HL-60 (cell line): ENCODE measurements around the gene CEP350.

Experiments
- DNase-seq, 2 experiments: peaks; one replicate each; pipeline ENCODE4 v3.0.0-alpha.2; 2010 to 2020; ENCODE audit warnings: low read depth in 1 of 2, low spot score in 1 of 2
- H3K27ac ChIP-seq: fragments of 250-450 bp; sonication (Bioruptor Pico); replicated peaks from 2 replicates; pipeline ENCODE4 v1.5.1; 2020; ENCODE audit warnings: mild to moderate bottlenecking, moderate library complexity
- H3K27me3 ChIP-seq: fragments of 250-450 bp; sonication (Bioruptor Pico); 2 replicates; pipeline ENCODE4 v1.5.1; 2021; ENCODE audit warnings: mild to moderate bottlenecking, moderate library complexity; ENCODE audit not compliant: insufficient read depth, poor library complexity, severe bottlenecking
- H3K4me3 ChIP-seq: replicated peaks from 2 replicates; pipeline ENCODE4 v1.5.1; 2011; ENCODE audit warnings: mild to moderate bottlenecking, control low read depth, low read length; ENCODE audit not compliant: insufficient read depth
- GABPA ChIP-seq: IDR thresholded peaks from 2 replicates; pipeline ENCODE4 v1.6.1; 2012; ENCODE audit warnings: low read depth
- POLR2AphosphoS5 ChIP-seq: IDR thresholded peaks from 2 replicates; pipeline ENCODE4 v1.6.1; 2012; ENCODE audit warnings: low read depth
- SPI1 ChIP-seq: IDR thresholded peaks from 2 replicates; pipeline ENCODE4 v1.6.1; 2012; ENCODE audit warnings: low read depth, mild to moderate bottlenecking, borderline replicate concordance
- TF ChIP-seq, protein P1 (sequence below): IDR thresholded peaks from one replicate; pipeline ENCODE4 v1.5.1; 2011; ENCODE audit warnings: low read length, control low read depth, inconsistent platforms; ENCODE audit not compliant: insufficient read depth
- TF ChIP-seq, protein P2 (sequence below): IDR thresholded peaks from 2 replicates; pipeline ENCODE4 v1.6.1; 2012; ENCODE audit warnings: low read depth; ENCODE audit not compliant: insufficient replicate concordance

The CEP350 gene

DNA sequence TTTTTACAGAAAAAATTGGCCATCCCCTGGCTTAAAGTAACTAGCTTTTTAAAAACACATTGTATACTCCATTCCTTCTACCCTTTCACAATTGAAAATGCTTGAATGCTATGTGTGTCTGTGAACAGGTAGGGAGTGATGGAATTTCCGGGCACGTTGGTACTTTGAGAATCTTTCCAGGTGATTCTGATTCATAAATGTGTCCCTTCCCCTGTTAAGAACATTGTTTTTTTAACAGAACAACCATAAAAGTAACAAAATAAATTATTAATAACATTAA, 142.7 kb downstream of the CEP350 start:
- Histone ChIP-seq H3K27ac (no peak overlapping the region), H3K27me3 (no peaks in the 10 kb centered on the region), H3K4me3 (no peak overlapping the region)
- no peak for DNase-seq
- TF ChIP-seq, protein P1, sequence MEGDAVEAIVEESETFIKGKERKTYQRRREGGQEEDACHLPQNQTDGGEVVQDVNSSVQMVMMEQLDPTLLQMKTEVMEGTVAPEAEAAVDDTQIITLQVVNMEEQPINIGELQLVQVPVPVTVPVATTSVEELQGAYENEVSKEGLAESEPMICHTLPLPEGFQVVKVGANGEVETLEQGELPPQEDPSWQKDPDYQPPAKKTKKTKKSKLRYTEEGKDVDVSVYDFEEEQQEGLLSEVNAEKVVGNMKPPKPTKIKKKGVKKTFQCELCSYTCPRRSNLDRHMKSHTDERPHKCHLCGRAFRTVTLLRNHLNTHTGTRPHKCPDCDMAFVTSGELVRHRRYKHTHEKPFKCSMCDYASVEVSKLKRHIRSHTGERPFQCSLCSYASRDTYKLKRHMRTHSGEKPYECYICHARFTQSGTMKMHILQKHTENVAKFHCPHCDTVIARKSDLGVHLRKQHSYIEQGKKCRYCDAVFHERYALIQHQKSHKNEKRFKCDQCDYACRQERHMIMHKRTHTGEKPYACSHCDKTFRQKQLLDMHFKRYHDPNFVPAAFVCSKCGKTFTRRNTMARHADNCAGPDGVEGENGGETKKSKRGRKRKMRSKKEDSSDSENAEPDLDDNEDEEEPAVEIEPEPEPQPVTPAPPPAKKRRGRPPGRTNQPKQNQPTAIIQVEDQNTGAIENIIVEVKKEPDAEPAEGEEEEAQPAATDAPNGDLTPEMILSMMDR = no peak
- no peak for TF ChIP-seq GABPA
- TF ChIP-seq, protein P2, sequence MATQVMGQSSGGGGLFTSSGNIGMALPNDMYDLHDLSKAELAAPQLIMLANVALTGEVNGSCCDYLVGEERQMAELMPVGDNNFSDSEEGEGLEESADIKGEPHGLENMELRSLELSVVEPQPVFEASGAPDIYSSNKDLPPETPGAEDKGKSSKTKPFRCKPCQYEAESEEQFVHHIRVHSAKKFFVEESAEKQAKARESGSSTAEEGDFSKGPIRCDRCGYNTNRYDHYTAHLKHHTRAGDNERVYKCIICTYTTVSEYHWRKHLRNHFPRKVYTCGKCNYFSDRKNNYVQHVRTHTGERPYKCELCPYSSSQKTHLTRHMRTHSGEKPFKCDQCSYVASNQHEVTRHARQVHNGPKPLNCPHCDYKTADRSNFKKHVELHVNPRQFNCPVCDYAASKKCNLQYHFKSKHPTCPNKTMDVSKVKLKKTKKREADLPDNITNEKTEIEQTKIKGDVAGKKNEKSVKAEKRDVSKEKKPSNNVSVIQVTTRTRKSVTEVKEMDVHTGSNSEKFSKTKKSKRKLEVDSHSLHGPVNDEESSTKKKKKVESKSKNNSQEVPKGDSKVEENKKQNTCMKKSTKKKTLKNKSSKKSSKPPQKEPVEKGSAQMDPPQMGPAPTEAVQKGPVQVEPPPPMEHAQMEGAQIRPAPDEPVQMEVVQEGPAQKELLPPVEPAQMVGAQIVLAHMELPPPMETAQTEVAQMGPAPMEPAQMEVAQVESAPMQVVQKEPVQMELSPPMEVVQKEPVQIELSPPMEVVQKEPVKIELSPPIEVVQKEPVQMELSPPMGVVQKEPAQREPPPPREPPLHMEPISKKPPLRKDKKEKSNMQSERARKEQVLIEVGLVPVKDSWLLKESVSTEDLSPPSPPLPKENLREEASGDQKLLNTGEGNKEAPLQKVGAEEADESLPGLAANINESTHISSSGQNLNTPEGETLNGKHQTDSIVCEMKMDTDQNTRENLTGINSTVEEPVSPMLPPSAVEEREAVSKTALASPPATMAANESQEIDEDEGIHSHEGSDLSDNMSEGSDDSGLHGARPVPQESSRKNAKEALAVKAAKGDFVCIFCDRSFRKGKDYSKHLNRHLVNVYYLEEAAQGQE = no peak
- TF ChIP-seq SPI1 = no peak
- no peak for TF ChIP-seq POLR2AphosphoS5

DNA sequence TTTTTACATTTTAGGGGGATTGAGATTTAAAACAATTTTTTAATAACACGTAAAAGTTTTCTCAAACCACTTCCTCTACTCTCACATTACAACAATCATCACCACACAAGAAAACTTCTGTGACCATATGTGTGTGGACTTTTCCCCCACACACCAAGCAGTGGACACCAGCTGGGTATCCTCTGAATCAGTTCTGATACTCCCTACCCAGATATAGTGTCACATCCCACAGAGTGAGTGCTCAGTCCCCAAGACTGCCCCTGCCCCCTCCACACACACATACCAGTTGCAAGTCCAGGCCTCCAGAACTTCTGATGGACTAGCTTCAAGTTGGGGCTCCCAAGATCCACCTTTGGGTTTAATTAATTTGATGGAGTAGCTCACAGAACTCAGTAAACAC, 146.8 kb downstream of the CEP350 start:
- TF ChIP-seq, protein P1 = no peak
- TF ChIP-seq SPI1 (no peak), POLR2AphosphoS5 (no peak), GABPA (no peak)
- TF ChIP-seq, protein P2 = no peak
- H3K27ac ChIP-seq = no peak overlapping the region

DNA sequence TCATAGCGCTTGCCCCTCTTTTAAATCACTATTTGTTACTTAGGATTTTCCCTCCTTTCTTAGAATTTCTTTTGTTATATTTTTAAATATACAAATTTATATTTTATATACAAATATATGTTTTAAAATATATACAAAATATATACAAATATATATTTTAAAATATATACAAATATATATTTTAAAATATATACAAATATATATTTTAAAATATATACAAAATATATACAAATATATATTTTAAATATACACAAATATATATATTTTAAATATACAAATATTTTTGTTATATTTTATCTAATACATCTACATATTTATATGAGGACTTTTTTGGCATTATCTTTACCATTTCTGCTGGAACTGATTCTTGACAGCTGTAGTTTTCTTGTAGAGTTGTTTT, 149.2 kb downstream of the CEP350 start:
- Histone ChIP-seq H3K27me3 (no peaks in the 10 kb centered on the region), H3K27ac (no peak overlapping the region), H3K4me3 (no peak overlapping the region)
- TF ChIP-seq SPI1 = no peak
- TF ChIP-seq POLR2AphosphoS5 = no peak
- TF ChIP-seq, protein P2 = no peak
- no peak for TF ChIP-seq GABPA
- TF ChIP-seq, protein P1 = no peak
- no peak for DNase-seq

More for the DNA sequence above, 146.8 kb downstream of the CEP350 start:
- Histone ChIP-seq H3K27me3 (no peaks in the 10 kb centered on the region), H3K4me3 (no peak overlapping the region)
- DNase-seq = no peak
